Measurements from ENCODE around the gene FLYWCH2. TPM values are rescaled to one million over a fixed set of nuclear protein-coding genes. Genes with fewer than 3 reads are reported as not detected.

The FLYWCH2 gene
- total and polyA plus RNA-seq, 2 of the 8 experiments (the other 6 are each of a cell fraction or from before 2014, with no cell fraction given) = 16.4 to 30.7 TPM

DNA sequence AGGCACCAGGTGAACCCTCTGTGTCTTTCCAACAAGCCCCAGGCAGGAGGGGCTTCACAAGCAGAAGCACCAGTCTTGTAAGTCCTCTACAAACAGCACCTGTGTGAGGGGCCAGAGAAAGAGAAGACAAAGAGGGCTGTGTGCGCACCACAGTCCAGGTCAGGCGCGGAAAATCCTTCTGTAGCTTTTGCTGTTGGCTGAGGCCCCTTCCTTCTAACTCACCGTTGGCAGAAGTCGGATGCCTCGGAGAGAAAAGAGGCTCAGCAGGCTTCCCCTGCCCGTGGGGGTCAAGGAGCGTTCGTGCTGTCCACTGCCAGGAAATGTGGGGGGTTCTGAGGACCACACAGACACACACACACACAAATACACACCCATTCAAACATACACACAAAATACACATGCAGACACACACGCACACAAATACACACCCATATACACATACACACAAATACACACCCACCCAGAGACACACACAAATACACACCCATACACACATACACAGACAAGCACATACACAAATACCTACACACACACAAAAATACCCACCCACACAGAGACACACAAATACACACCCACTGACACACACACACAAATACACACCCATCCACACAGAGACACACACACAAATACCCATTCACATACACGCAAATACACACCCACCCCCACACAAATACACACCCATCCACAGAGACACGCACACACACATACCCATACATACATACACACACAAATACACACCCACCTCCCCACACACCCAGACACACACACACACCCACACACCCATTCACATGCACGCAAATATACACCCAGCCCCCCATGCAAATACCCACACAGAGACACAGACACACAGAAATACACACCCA is 46.1 kb upstream of the FLYWCH2 start (continued):
- no peak for TF ChIP-seq YY1 (IDR thresholded peaks at IDR 0.05; ENCODE audit: low read depth, low read length)
- no peak for TF ChIP-seq SAP30 (IDR thresholded peaks at IDR 0.05; ENCODE audit: insufficient read depth, insufficient replicate concordance, low read length)
- TF ChIP-seq EGR1 (IDR thresholded peaks at IDR 0.05; ENCODE audit: borderline replicate concordance, low read depth, low read length) = no peak
- TF ChIP-seq PHF8 (conservative IDR thresholded peaks at IDR 0.05; ENCODE audit: low read depth, low read length) = no peak
- TF ChIP-seq SIN3A (conservative IDR thresholded peaks at IDR 0.05 in 1 of 2, IDR thresholded peaks at IDR 0.05 in 1 of 2; ENCODE audit: low read depth in 1 of 2, low read length in 2 of 2) = no peak
